ENCODE results near the gene SPTB.

GRCh38 chr14:64915797-64916196, 36.1 kb upstream of the SPTB start:
- TF ChIP-seq POLR2A (IDR thresholded peaks at IDR 0.05; ENCODE audit: low read length) (no peak), GATA1 (IDR thresholded peaks at IDR 0.05; ENCODE audit: low read depth, low read length) (no peak)
